PC-9 (cell line): Measurements from ENCODE around the gene ESRRG. TPM values are rescaled to one million over a fixed set of nuclear protein-coding genes. Genes with fewer than 3 reads are reported as not detected.
A peak's percentile ranks its signal among the peaks of the same experiment; 100 is the strongest.

Experiments used
- Bru-seq: library from RNA; stranded (reverse); fragments of 400-500 nt; gene quantifications from one replicate; lab custom pipeline; 2021; lab: Mats Ljungman, UMichigan
- BruChase-seq, 2 experiments: library from RNA; stranded (reverse); fragments of 400-500 nt; gene quantifications; one replicate each; lab custom pipeline; 2021; lab: Mats Ljungman, UMichigan
- BruUV-seq: library from RNA; stranded (reverse); fragments of 400-500 nt; replicated peaks from 2 replicates; lab custom pipeline; 2021; lab: Mats Ljungman, UMichigan
- CTCF ChIA-PET: fragments of 300-600 bp; sonication (Branson Sonifier 250); formaldehyde crosslinking; loops from one replicate; lab custom pipeline; 2022; ENCODE audit warnings: antibody characterized with exemption; lab: Charles Lee
- POLR2A ChIA-PET: fragments of 300-600 bp; sonication (Branson Sonifier 250); formaldehyde crosslinking; loops from one replicate; lab custom pipeline; 2022; ENCODE audit warnings: antibody characterized with exemption; ENCODE audit not compliant: unreplicated experiment; lab: Charles Lee
- DNase-seq, 2 experiments: peaks; one replicate each; pipeline versions ENCODE4 v3.0.0 to v3.0.0-alpha.2; 2015 to 2022; ENCODE audit warnings: mixed read lengths in 1 of 2
- H2AFZ ChIP-seq: fragments of 200-600 bp; sonication (generic); 2 replicates; pipeline ENCODE4 v1.8.1; 2017; ENCODE audit warnings: antibody characterized with exemption
- H3F3A ChIP-seq: fragments of 200-600 bp; sonication (generic); 2 replicates; pipeline ENCODE4 v1.8.1; 2017; ENCODE audit warnings: antibody characterized with exemption, mild to moderate bottlenecking, low read depth; ENCODE audit not compliant: insufficient read depth
- H3K27ac ChIP-seq: fragments of 200-600 bp; sonication (generic); 2 replicates; pipeline ENCODE4 v1.6.1; 2016; ENCODE audit warnings: mixed run types
- H3K27me3 ChIP-seq: fragments of 200-600 bp; sonication (generic); 2 replicates; pipeline ENCODE4 v1.6.1; 2016; ENCODE audit warnings: low read depth, mixed run types; ENCODE audit not compliant: insufficient read depth
- H3K36me3 ChIP-seq: fragments of 200-600 bp; sonication (generic); 2 replicates; pipeline ENCODE4 v1.6.1; 2016; ENCODE audit warnings: low read depth, mixed run types
- H3K4me1 ChIP-seq: fragments of 200-600 bp; sonication (generic); replicated peaks from 2 replicates; pipeline ENCODE4 v1.6.1; 2016; ENCODE audit warnings: mixed run types; ENCODE audit not compliant: insufficient read depth
- H3K4me2 ChIP-seq: fragments of 200-600 bp; sonication (generic); 2 replicates; pipeline ENCODE4 v1.6.1; 2017; ENCODE audit warnings: mixed run types
- H3K4me3 ChIP-seq: fragments of 200-600 bp; sonication (generic); 2 replicates; pipeline ENCODE4 v1.6.1; 2016; ENCODE audit warnings: mixed run types
- H3K79me2 ChIP-seq: fragments of 200-600 bp; sonication (generic); 2 replicates; pipeline ENCODE4 v1.6.1; 2017; ENCODE audit warnings: low read depth, mixed run types
- H3K9me2 ChIP-seq: fragments of 200-600 bp; sonication (generic); 2 replicates; pipeline ENCODE4 v1.8.1; 2017; ENCODE audit warnings: mild to moderate bottlenecking; ENCODE audit not compliant: insufficient read depth
- H3K9me3 ChIP-seq: fragments of 200-600 bp; sonication (generic); 2 replicates; pipeline ENCODE4 v1.8.1; 2016; ENCODE audit warnings: low read depth; ENCODE audit not compliant: insufficient read depth
- H4K20me1 ChIP-seq: fragments of 200-600 bp; sonication (generic); 2 replicates; pipeline ENCODE4 v1.8.1; 2017; ENCODE audit not compliant: insufficient read depth
- EZH2 ChIP-seq: fragments of 200-600 bp; sonication (generic); IDR thresholded peaks from 2 replicates; pipeline ENCODE4 v1.8.0; 2017; ENCODE audit warnings: antibody characterized with exemption, low read depth
- intact Hi-C: fragments of 100-400 bp; cut with micrococcal nuclease; formaldehyde crosslinking; loops from one replicate; pipeline ENCODE4 v1.10.0; 2022; ENCODE audit not compliant: unreplicated experiment
- long read RNA-seq: library from polyadenylated mRNA; stranded (forward); transcript quantifications from one replicate; pipeline ENCODE4 v2.0.0, GENCODE V29; 2022
- total RNA-seq: library from RNA; stranded (reverse); gene quantifications from 2 replicates; pipeline ENCODE4 v1.2.3, GENCODE V29; 2021
- TF ChIP-seq, protein P1 (sequence below): fragments of 200-600 bp; sonication (generic); conservative IDR thresholded peaks from 2 replicates; pipeline ENCODE4 v1.6.1; 2017; ENCODE audit warnings: mixed run types, antibody characterized with exemption, mild to moderate bottlenecking, moderate library complexity

The ESRRG gene
- total RNA-seq (not detected in 2 replicates), Bru-seq, nascent RNA (percentile 2 among the genes with signal in this experiment), BruChase-seq, experiment 1, labeled RNA remaining after a 2-hour chase (percentile 2 among the genes with signal in this experiment), BruChase-seq, experiment 2, labeled RNA remaining after a 6-hour chase (percentile 1 among the genes with signal in this experiment)
- long read RNA-seq, result 0 reads

DNA sequence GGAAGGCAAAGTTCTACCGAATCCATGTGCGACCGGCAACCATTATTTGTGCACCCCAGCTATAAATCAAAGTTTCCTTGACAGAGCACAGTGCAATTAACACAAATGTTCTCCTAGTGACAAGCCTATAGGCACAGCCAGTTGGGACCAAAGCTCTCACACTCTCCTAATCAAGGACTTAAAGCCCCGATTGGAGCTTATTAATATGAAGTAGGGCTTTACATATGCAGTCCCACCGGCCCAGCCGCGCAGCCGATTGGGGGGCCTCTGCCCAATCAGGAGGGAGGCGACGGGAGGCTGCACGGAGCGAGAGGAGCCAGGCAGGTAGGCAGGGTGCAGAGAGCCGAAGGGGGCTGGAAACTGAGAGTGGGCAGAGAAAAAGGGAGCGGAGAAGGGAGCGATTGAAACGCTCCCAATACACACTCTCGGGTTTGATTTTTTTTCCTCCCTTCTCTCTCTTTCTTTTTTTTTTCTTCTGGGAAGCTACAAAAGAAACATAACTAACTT lies at the start of gene ESRRG:
ESRRG (minus strand) TSS at position 156 of the 507 bp plus-strand sequence; CDS start at position 26, 130 bp downstream.
- intact Hi-C loops, result no loop called here
- TF ChIP-seq, protein P1, sequence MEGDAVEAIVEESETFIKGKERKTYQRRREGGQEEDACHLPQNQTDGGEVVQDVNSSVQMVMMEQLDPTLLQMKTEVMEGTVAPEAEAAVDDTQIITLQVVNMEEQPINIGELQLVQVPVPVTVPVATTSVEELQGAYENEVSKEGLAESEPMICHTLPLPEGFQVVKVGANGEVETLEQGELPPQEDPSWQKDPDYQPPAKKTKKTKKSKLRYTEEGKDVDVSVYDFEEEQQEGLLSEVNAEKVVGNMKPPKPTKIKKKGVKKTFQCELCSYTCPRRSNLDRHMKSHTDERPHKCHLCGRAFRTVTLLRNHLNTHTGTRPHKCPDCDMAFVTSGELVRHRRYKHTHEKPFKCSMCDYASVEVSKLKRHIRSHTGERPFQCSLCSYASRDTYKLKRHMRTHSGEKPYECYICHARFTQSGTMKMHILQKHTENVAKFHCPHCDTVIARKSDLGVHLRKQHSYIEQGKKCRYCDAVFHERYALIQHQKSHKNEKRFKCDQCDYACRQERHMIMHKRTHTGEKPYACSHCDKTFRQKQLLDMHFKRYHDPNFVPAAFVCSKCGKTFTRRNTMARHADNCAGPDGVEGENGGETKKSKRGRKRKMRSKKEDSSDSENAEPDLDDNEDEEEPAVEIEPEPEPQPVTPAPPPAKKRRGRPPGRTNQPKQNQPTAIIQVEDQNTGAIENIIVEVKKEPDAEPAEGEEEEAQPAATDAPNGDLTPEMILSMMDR, result no peak
- no peak for TF ChIP-seq EZH2
- H3K79me2 ChIP-seq, result no peaks in the 10 kb centered on the region
- no peaks in the 10 kb centered on the region for H3K27me3 ChIP-seq
- H3K9me2 ChIP-seq, result no peaks in the 10 kb centered on the region
- peak within 1 kb of the TSS; percentile 43; the same call in 1 of the 2 replicates for H3K4me3 ChIP-seq
- BruUV-seq, result no TSS peak
- no peaks in the 10 kb centered on the region for H4K20me1 ChIP-seq
- CTCF ChIA-PET, result no interaction called here
- no peaks in the 10 kb centered on the region for H3K4me1 ChIP-seq
- DNase-seq, result no peak
- H2AFZ ChIP-seq, result peak within 1 kb of the TSS; percentile 73
- H3F3A ChIP-seq, result no peaks in the 10 kb centered on the region
- no peak within 1 kb of the TSS for H3K27ac ChIP-seq
- no peaks in the 10 kb centered on the region for H3K9me3 ChIP-seq
- POLR2A ChIA-PET, result no interaction called here
- no peaks in the 10 kb centered on the region for H3K36me3 ChIP-seq
- H3K4me2 ChIP-seq, result peak within 1 kb of the TSS; percentile 52

DNA sequence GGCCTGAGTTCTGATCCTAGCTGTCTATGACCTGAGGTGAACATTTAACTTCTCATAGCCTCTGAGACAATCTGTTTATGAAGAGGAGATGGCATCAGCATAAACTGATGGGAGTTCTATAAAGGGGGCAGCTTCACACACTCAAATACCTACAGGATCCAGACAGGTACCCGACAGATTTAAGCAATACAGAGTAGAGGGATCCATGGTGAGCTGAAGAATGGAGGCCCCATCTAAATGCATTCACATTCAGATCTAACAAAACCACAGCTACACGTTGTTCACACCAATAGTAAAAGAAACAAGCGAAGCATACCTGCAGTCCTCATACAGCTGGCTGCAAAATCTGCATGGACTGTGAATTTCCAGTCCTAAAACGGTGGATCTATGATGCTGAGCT lies 48.7 kb upstream of the ESRRG start:
- CTCF ChIA-PET, result no interaction called here
- no TSS peak for BruUV-seq
- POLR2A ChIA-PET, result no interaction called here

DNA sequence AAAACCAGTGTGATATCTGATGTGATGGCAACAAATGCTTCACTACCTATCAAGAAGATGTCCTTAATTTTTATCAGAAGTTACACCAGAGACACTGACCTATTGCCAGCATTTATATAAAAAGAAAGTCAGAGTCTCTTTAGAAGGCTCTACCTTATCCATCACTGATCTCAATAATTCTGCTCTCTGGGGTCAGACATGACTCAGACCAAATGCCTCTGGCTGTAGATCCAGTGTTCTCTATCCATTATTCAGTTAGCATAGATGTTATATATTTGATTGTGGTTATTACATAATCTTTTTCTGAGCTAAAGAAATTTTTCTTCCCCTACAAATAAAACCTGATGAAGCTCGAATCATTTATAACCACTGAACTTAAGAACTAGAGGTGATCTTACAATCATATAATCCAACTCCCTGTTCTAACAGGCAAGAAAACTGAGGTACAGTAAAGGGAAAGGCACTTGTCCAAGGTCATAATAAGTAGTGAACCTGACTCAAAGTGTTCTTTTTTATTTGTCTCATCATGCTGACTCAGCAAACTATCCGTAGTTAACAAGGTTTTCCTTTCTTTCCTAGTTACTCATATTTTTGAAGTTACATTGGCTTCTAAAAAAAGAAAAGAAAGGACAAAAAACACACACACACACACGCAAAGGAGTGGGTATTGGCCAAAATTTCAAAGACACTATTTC lies 43.6 kb upstream of the ESRRG start:
- Histone ChIP-seq H3K4me1 (peaks cover 7% of the 10 kb centered on the region), H3F3A (no peaks in the 10 kb centered on the region), H3K9me2 (no peaks in the 10 kb centered on the region), H3K4me3 (no peak overlapping the region), H3K36me3 (no peaks in the 10 kb centered on the region), H2AFZ (peak overlapping the region; percentile 61; the same call in 1 of the 2 replicates), H3K9me3 (no peaks in the 10 kb centered on the region), H3K27me3 (no peaks in the 10 kb centered on the region), H3K27ac (no peak overlapping the region), H3K79me2 (no peaks in the 10 kb centered on the region), H4K20me1 (no peaks in the 10 kb centered on the region), H3K4me2 (peak overlapping the region; percentile 11; the same call in 1 of the 2 replicates)
- TF ChIP-seq, protein P1, result no peak
- no peak for TF ChIP-seq EZH2
- no TSS peak for BruUV-seq
- ChIA-PET POLR2A (no interaction called here), CTCF (no interaction called here)
- DNase-seq, result no peak
- intact Hi-C loops, result no loop called here

More for the DNA sequence above, 48.7 kb upstream of the ESRRG start:
- Histone ChIP-seq H3K4me1 (no peaks in the 10 kb centered on the region), H2AFZ (no peak overlapping the region), H3K4me2 (no peak overlapping the region), H3K9me3 (no peaks in the 10 kb centered on the region), H3K4me3 (no peak overlapping the region), H3K36me3 (no peaks in the 10 kb centered on the region), H3F3A (no peaks in the 10 kb centered on the region), H3K27ac (no peak overlapping the region), H3K27me3 (no peaks in the 10 kb centered on the region), H3K9me2 (no peaks in the 10 kb centered on the region), H4K20me1 (no peaks in the 10 kb centered on the region), H3K79me2 (no peaks in the 10 kb centered on the region)
- intact Hi-C loops, result no loop called here
- DNase-seq, result no peak
- no peak for TF ChIP-seq EZH2
- TF ChIP-seq, protein P1, result no peak
